ENCODE results near the gene SRSF5. TPM values are rescaled to one million over a fixed set of nuclear protein-coding genes. Genes with fewer than 3 reads are reported as not detected.
A peak's percentile ranks its signal among the peaks of the same experiment; 100 is the strongest.

SRSF5 gene
- total RNA-seq, 2 experiments from 2014 or later: 1,437 to 1,479 TPM

DNA sequence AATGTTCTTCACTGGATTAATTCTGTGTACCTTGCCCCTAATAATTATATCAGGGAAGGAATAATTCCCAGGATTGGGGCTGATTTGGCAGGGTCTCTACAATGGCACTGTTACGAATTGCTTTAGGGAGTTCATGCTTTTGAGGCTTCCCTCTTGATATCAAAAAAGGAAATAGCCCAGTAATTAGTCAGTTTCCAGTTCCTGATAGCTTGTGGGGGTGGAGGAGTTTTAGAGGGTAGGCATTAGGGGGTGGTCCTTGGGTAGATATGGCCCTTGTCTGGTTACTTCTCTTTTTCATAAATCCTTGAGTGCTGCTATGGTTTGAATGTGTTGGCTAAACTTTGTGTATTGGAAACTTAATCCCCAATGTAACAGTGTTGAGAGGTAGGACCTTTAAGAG is 6.1 kb upstream of the SRSF5 start:
- ATAC-seq (ENCODE audit: poor library complexity): no peak
- Histone ChIP-seq H3K27ac (ENCODE audit: low read depth in 1 of 2, low read length in 2 of 2) (no peak overlapping the region), H3K4me3 (ENCODE audit: low read length) (no peak overlapping the region), H3K27me3 (ENCODE audit: control insufficient read depth in 1 of 2, insufficient read depth in 2 of 2, low read length in 2 of 2) (no peaks in the 10 kb centered on the region), H3K4me1 (ENCODE audit: insufficient read depth, low read length) (peaks cover 13% of the 10 kb centered on the region), H3K9me3 (ENCODE audit: control insufficient read depth in 1 of 2, insufficient read depth in 1 of 2, low read length in 2 of 2) (no peaks in the 10 kb centered on the region), H3K36me3 (ENCODE audit: insufficient read depth, low read length) (no peaks in the 10 kb centered on the region)
- no peaks in the 10 kb centered on the region for H3K9me3 Mint-ChIP-seq
- no peak overlapping the region for H3K27ac Mint-ChIP-seq
- intact Hi-C loops (cut with DNase I, micrococcal nuclease): loop anchor here in 1 of 2 experiments (10.0 kb wide), 2 partner anchors 366 to 844 kb away; partner anchors contain the start of genes ERH, MED6 and SLC39A9
- no peak overlapping the region for H3K4me3 Mint-ChIP-seq
- ChIA-PET POLR2A (no interaction called here), CTCF (interaction anchor here (0.9 kb wide), 1 partner anchor 176 kb away, joined by 3 read pairs; no protein-coding TSS in a partner anchor)
- no peaks in the 10 kb centered on the region for H3K36me3 Mint-ChIP-seq (ENCODE audit: low read depth)
- H3K27me3 Mint-ChIP-seq: no peaks in the 10 kb centered on the region
- DNase-seq: no peak
- TF ChIP-seq, protein P1, sequence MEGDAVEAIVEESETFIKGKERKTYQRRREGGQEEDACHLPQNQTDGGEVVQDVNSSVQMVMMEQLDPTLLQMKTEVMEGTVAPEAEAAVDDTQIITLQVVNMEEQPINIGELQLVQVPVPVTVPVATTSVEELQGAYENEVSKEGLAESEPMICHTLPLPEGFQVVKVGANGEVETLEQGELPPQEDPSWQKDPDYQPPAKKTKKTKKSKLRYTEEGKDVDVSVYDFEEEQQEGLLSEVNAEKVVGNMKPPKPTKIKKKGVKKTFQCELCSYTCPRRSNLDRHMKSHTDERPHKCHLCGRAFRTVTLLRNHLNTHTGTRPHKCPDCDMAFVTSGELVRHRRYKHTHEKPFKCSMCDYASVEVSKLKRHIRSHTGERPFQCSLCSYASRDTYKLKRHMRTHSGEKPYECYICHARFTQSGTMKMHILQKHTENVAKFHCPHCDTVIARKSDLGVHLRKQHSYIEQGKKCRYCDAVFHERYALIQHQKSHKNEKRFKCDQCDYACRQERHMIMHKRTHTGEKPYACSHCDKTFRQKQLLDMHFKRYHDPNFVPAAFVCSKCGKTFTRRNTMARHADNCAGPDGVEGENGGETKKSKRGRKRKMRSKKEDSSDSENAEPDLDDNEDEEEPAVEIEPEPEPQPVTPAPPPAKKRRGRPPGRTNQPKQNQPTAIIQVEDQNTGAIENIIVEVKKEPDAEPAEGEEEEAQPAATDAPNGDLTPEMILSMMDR (IDR thresholded peaks at IDR 0.05): no peak
- peaks cover 34% of the 10 kb centered on the region for H3K4me1 Mint-ChIP-seq (ENCODE audit: low read depth)

DNA sequence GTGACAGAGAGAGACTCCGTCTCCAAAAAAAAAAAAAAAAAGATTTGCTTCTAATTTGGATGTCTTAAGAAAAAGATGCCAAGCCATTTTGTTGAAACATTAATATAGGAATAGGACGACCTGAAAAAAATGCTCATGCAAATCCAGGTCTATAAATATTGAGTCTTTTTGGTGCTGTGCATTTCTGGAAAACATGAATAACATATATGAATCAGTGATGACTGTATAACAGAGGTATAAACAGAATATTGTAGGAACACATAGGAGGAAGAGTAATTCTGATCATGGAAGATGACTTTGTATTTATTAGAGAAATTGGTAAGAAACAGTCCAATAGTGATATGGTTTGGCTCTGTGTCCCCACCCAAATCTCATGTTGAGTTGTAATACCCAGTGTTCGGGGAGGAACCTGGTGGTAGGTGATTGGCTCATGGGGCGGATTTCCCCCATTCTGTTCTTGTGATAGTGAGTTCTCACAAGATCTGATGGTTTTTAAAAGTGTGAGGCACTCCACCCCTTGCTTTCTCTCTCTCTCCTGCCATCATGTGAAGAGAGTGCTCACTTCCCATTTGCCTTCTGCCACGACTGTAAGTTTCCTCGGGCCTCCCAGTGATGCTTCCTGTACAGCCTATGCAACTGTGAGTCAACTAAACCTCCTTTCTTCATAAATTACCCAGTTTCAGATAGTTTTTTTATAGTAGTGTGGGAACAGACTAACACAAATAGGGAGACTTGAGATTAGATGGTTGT is 3.0 kb upstream of the SRSF5 start:
- TF ChIP-seq, protein P1 (IDR thresholded peaks at IDR 0.05): no peak
- intact Hi-C loops (cut with DNase I, micrococcal nuclease): loop anchor here in 1 of 2 experiments (10.0 kb wide), 2 partner anchors 369 to 841 kb away; partner anchors contain the start of genes ERH, MED6 and SLC39A9
- Histone ChIP-seq H3K9me3 (ENCODE audit: control insufficient read depth in 1 of 2, insufficient read depth in 1 of 2, low read length in 2 of 2) (no peaks in the 10 kb centered on the region), H3K36me3 (ENCODE audit: insufficient read depth, low read length) (peaks cover 12% of the 10 kb centered on the region), H3K27me3 (ENCODE audit: control insufficient read depth in 1 of 2, insufficient read depth in 2 of 2, low read length in 2 of 2) (no peaks in the 10 kb centered on the region), H3K27ac (ENCODE audit: low read depth in 1 of 2, low read length in 2 of 2) (no peak overlapping the region), H3K4me1 (ENCODE audit: insufficient read depth, low read length) (peaks cover 35% of the 10 kb centered on the region), H3K4me3 (ENCODE audit: low read length) (no peak overlapping the region)
- peak overlapping the region; percentile 50 for H3K27ac Mint-ChIP-seq
- POLR2A ChIA-PET: interaction anchor here (0.6 kb wide), 1 partner anchor 126 kb away, joined by 4 read pairs; no protein-coding TSS in a partner anchor
- peak overlapping the region; percentile 55 for H3K4me3 Mint-ChIP-seq
- DNase-seq (peak in 2 of 14 experiments; percentile 48 to 61), ATAC-seq (ENCODE audit: poor library complexity) (no peak)
- H3K9me3 Mint-ChIP-seq: no peaks in the 10 kb centered on the region
- H3K36me3 Mint-ChIP-seq (ENCODE audit: low read depth): peaks cover 27% of the 10 kb centered on the region
- peaks cover 59% of the 10 kb centered on the region for H3K4me1 Mint-ChIP-seq (ENCODE audit: low read depth)
- H3K27me3 Mint-ChIP-seq: no peaks in the 10 kb centered on the region
- CTCF ChIA-PET: no interaction called here

DNA sequence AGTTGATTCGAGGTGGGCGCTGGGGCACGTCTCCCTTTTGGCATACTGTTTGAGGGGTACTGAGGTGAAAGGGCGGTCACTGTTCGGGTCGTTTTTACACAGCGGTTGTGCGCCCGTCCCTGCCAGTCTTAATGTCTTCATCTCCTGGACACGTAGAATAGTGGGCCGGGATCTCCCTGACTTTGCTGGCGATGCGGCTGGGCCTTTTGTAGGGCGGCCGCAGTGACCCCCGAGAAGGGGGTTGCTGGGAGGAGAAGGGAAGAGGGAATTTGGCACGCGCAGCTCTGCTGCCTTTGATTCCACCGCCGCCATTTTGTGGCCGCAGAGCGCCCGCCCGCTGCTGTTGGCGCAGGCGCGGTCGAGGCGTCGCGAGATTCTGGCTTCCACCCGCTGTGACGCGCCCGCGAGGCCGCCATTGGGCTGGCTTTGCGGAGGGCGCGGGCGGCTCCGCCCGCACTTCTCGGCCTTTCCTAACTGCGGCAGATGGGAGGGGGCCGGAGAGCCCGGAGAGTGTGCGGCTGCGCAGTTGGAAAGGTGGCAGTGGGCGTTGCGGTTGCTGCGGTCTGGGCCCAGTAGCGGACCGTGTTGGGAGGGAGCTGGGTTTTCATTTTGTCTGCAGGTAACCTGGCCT is 542 bp downstream of the SRSF5 start:
- H3K4me3 Mint-ChIP-seq: peak overlapping the region; percentile 100

More for the DNA sequence above, 542 bp downstream of the SRSF5 start:
- H3K27me3 Mint-ChIP-seq: no peaks in the 10 kb centered on the region
- intact Hi-C loops (cut with DNase I, micrococcal nuclease): loop anchor here (1.0 to 10.0 kb wide), 6 partner anchors 155 to 1950 kb away; partner anchors contain the start of genes ERH (in 2 of the 2), SLC39A9 (in 2 of the 2), SUSD6 (in 2 of the 2) and MED6 (in 1 of the 2)
- peak overlapping the region; percentile 100 for H3K27ac ChIP-seq (ENCODE audit: low read depth in 1 of 2, low read length in 2 of 2)
- peaks cover 83% of the 10 kb centered on the region for H3K4me1 Mint-ChIP-seq (ENCODE audit: low read depth)
- TF ChIP-seq, protein P1 (IDR thresholded peaks at IDR 0.05): no peak
- H3K4me3 ChIP-seq (ENCODE audit: low read length): peak overlapping the region; percentile 97
- peaks cover 62% of the 10 kb centered on the region for H3K36me3 Mint-ChIP-seq (ENCODE audit: low read depth)
- peak; percentile 63 for ATAC-seq (ENCODE audit: poor library complexity)
- H3K27ac Mint-ChIP-seq: peak overlapping the region; percentile 100
- H3K9me3 ChIP-seq (ENCODE audit: control insufficient read depth in 1 of 2, insufficient read depth in 1 of 2, low read length in 2 of 2): no peaks in the 10 kb centered on the region
- H3K4me1 ChIP-seq (ENCODE audit: insufficient read depth, low read length): peaks cover 53% of the 10 kb centered on the region
- POLR2A ChIA-PET: interaction anchor here (1.0 to 2.9 kb wide), 25 partner anchors 10 to 1042 kb away, joined by 3 to 70 read pairs (median 4); partner anchors contain the start of genes DCAF5, ERH, MAP3K9 and SLC39A9
- no peaks in the 10 kb centered on the region for H3K9me3 Mint-ChIP-seq
- CTCF ChIA-PET: interaction anchor here (2.5 kb wide), 1 partner anchor 41 kb away, joined by 9 read pairs; no protein-coding TSS in a partner anchor
- peaks cover 47% of the 10 kb centered on the region for H3K36me3 ChIP-seq (ENCODE audit: insufficient read depth, low read length)
- no peaks in the 10 kb centered on the region for H3K27me3 ChIP-seq (ENCODE audit: control insufficient read depth in 1 of 2, insufficient read depth in 2 of 2, low read length in 2 of 2)
- DNase-seq: peak; percentile 76 to 96 (median 86)
